WERI-Rb-1 (cell line): ENCODE results near the gene MSTO1.

ENCODE experiments used
- DNase-seq: peaks from one replicate; pipeline ENCODE4 v3.0.0-alpha.2; 2020
- H3K27ac ChIP-seq: fragments of 250-450 bp; sonication (Bioruptor Pico); 2 replicates; pipeline ENCODE4 v1.5.1; 2020; ENCODE audit warnings: mild to moderate bottlenecking, moderate library complexity
- H3K27me3 ChIP-seq: fragments of 250-450 bp; sonication (Bioruptor Pico); 2 replicates; pipeline ENCODE4 v1.5.1; 2021; ENCODE audit warnings: mild to moderate bottlenecking, low read depth, moderate library complexity; ENCODE audit not compliant: insufficient read depth, severe bottlenecking
- H3K36me3 ChIP-seq: fragments of 250-450 bp; sonication (Bioruptor Pico); 2 replicates; pipeline ENCODE4 v1.5.1; 2020; ENCODE audit warnings: mild to moderate bottlenecking, moderate library complexity
- H3K4me3 ChIP-seq: 2 replicates; pipeline ENCODE4 v1.5.1; 2011; ENCODE audit warnings: low read depth, mild to moderate bottlenecking, control low read depth, low read length
- H3K9me3 ChIP-seq: fragments of 250-450 bp; sonication (Bioruptor Pico); 2 replicates; pipeline ENCODE4 v1.5.1; 2021; ENCODE audit warnings: mild to moderate bottlenecking, moderate library complexity; ENCODE audit not compliant: severe bottlenecking
- TF ChIP-seq, protein P1 (sequence below): IDR thresholded peaks from 2 replicates; pipeline ENCODE4 v1.5.1; 2011; ENCODE audit warnings: low read depth, mild to moderate bottlenecking, control low read depth, inconsistent platforms, low read length

Gene MSTO1

DNA sequence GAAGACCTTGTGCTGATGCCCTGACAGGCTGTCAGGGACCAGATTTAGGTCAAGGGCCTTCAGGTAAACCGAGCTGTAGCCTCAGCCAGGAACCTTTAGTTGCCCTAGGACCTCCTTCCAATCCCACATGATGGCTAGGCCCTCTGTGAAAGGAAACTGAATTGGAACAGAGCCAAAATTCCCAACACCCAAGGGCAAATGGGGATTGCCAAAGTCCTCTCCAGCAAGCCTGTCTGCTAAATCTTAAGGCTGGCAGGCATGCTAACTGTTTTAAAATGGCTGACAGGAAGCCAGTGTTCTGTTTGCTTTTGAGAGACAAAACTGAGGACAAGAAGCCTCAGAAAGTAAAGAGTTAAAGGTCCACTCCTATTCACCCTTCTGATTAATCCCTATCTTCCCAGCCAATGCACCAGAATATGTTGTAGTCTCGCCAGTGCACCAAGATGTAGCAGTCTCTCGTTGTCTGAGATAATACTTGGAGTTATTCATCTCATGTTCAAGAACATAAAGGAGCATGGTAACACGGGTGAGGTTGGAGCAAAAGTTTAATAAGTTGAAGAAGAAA is 35.1 kb downstream of the MSTO1 start:
- Histone ChIP-seq H3K4me3 (no peak overlapping the region), H3K27ac (no peak overlapping the region), H3K9me3 (peaks cover 39% of the 10 kb centered on the region), H3K36me3 (no peaks in the 10 kb centered on the region), H3K27me3 (no peaks in the 10 kb centered on the region)
- TF ChIP-seq, protein P1, sequence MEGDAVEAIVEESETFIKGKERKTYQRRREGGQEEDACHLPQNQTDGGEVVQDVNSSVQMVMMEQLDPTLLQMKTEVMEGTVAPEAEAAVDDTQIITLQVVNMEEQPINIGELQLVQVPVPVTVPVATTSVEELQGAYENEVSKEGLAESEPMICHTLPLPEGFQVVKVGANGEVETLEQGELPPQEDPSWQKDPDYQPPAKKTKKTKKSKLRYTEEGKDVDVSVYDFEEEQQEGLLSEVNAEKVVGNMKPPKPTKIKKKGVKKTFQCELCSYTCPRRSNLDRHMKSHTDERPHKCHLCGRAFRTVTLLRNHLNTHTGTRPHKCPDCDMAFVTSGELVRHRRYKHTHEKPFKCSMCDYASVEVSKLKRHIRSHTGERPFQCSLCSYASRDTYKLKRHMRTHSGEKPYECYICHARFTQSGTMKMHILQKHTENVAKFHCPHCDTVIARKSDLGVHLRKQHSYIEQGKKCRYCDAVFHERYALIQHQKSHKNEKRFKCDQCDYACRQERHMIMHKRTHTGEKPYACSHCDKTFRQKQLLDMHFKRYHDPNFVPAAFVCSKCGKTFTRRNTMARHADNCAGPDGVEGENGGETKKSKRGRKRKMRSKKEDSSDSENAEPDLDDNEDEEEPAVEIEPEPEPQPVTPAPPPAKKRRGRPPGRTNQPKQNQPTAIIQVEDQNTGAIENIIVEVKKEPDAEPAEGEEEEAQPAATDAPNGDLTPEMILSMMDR: no peak
- DNase-seq: no peak

DNA sequence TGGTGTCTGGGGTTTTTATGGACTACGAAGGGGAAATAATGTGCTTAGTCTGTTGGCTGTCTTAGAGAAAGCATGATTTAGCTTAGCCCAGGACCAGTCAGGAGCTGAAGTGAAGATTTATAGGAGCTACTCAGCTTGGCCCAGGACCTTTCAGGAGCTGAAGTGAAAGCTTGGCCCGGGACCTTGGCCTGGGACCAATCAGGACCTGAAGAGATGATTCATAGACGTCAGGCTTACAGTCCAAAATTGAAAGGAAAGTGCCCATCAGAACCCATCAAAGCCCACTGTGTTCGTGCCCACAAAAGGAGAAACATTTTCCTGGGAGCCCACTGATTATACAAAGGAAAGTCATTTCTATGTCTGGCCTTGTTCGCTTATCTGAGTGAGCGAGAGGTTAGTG is 35.6 kb downstream of the MSTO1 start:
- no peaks in the 10 kb centered on the region for H3K27me3 ChIP-seq
- H3K36me3 ChIP-seq: no peaks in the 10 kb centered on the region
- TF ChIP-seq, protein P1: no peak
- DNase-seq: no peak
- H3K9me3 ChIP-seq: peaks cover 41% of the 10 kb centered on the region
- H3K27ac ChIP-seq: no peak overlapping the region
- no peak overlapping the region for H3K4me3 ChIP-seq

DNA sequence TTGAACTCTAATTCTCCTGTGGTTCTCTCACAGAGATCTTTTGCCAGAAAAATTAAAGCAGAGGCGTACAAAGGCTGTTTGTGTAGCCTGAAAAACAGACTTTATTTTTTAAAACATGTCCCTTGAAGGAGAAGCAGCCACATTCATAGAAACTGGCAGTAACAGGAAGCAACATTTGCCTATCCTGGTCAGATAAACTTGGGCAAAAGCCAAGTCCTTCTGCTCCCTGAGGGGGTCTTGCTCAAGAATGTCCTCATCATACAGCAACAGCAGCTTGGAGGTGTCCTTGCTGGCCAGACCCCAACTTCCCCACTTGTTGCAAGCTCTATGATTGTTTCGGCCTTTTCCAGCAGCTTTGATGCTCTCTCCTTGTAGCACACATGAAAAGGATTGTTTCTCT is 36.3 kb downstream of the MSTO1 start:
- Histone ChIP-seq H3K27ac (no peak overlapping the region), H3K27me3 (no peaks in the 10 kb centered on the region), H3K9me3 (peaks cover 37% of the 10 kb centered on the region), H3K36me3 (no peaks in the 10 kb centered on the region), H3K4me3 (no peak overlapping the region)
- no peak for DNase-seq
- TF ChIP-seq, protein P1: no peak

DNA sequence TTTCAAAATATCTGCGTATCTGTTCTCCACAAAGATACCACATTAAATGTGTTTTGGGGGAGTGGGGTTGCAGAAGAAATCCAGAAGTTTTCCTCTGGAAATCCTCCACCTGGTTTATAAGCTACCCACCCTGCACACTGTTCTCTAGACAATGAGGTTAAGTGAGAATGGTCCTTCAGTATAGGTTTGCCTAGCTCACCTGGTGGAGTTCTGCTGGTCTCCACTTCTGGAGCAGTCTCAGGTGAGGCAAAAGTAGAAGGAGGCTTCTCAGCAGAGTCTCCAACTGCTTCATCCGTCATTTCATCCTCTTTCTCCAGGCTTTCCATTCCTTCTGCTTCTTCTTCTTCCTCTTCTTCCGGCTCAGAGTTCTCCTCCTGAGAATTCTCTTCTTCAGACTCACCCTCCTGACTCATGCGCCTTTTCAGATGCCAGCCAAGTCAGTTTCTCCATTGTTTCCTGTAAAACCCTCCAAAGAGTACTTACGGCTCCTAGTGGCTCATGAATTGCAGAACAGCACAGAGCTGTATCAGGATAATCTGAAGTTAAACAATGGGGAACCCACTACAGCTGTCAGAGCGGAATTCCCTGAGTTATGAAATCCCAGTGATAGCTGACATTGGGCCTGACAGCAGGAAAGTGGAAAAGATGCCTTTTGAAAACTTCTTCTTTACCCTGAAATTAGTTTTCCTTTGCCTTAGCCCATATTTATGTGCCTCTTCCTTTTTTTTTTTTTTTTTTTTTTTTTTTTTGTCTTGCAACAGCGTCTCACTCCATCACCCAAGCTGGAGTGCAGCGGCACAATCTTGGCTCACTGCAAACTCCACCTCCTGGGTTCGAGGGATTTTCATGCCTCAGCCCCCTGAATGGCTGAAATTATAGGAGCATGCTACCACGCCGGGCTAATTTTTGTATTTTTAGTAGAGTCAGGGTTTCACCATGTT is 38.5 kb downstream of the MSTO1 start:
- TF ChIP-seq, protein P1: peak; percentile 41; the same call in 1 of the 2 replicates
- Histone ChIP-seq H3K36me3 (no peaks in the 10 kb centered on the region), H3K4me3 (no peak overlapping the region), H3K27ac (no peak overlapping the region), H3K27me3 (no peaks in the 10 kb centered on the region), H3K9me3 (peaks cover 15% of the 10 kb centered on the region)
- DNase-seq: peak; percentile 34

DNA sequence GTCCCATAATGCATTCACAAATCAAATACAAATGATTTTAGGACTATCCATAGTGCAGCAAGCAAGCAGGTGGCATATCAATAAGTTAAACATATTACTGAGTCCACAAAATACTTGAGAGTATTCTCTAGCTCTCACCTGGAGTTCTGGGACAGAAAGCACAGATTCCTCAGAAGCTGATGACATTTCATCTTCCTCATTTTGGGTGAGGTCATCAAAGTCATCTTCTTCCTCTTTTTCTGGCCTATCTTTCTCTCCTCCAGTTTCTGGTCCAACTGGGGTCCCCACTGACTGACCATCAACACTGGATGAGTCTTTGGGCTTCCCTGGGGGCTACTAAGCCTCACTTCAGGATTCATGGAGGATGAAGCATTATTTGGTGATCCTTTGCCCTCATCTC is 39.7 kb downstream of the MSTO1 start:
- Histone ChIP-seq H3K27me3 (no peaks in the 10 kb centered on the region), H3K27ac (no peak overlapping the region), H3K4me3 (no peak overlapping the region), H3K9me3 (peaks cover 5% of the 10 kb centered on the region), H3K36me3 (no peaks in the 10 kb centered on the region)
- TF ChIP-seq, protein P1: no peak
- no peak for DNase-seq
